Measurements from ENCODE around the gene SLC4A2.

The SLC4A2 gene

DNA sequence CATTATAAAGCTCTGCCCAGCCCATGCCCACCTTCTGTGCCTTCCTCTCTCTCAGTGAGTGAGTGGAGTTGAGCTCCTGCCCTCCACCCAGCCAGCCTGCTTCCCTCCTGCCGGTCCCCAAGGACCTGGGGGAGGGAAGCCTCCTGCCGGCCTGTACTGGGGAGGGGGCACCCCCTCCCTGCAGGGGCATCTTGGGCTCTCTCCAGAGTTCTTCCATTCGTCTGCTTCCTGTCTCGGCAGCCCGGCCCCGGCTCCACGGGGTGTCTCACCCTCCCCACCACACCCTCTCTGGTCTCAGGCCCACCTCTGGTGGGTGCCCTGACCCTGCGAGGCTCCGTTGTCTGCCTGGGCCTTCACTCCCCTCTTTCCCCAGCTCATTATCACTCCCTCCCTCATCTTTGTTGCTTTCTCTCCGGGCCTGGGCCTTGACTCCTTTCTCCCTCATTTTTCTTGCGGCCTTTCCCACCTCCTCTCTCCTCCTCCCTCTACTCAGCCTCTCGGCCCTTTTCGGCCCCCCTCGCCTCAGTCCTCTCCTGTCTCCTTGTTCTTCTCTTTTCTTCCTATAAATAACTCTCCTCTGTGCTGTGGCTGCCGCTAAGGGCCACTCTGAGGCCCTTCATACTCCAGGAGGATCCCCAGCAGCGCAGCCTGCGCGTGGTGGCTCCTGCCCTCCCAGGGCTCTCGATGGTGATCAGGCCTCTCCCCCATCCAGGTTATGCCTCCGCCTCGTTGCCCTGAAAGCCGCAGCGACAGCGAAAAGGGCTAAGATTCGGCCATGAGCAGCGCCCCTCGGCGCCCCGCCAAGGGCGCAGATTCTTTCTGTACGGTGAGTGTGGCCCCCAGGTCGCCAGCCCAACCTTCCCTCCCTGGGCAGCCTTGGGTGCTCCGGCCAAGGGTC lies 2.1 kb downstream of the SLC4A2 start (continued):
- no peak for TF ChIP-seq ZNF555 (tag by site-specific recombination; conservative IDR thresholded peaks at IDR 0.05)
- TF ChIP-seq SP3 (tag by site-specific recombination; IDR thresholded peaks at IDR 0.05), result peak; percentile 11; the same call in 1 of the 2 replicates
- 0 out of 2 replicates have a peak, but pooled peaks have one; percentile 25 for TF ChIP-seq ZNF366 (tag by site-specific recombination; conservative IDR thresholded peaks at IDR 0.05)
- TF ChIP-seq ZNF341 (tag by site-specific recombination; IDR thresholded peaks at IDR 0.05; ENCODE audit: low read depth), result peak; percentile 20
- no peak for TF ChIP-seq KLF7 (tag by site-specific recombination; IDR thresholded peaks at IDR 0.05; ENCODE audit: borderline replicate concordance)
- TF ChIP-seq ZNF335 (tag by site-specific recombination; conservative IDR thresholded peaks at IDR 0.05), result no peak
- no peak for TF ChIP-seq ZNF518A (tag by site-specific recombination; conservative IDR thresholded peaks at IDR 0.05; ENCODE audit: low read depth)
- TF ChIP-seq ZSCAN23 (tag by site-specific recombination; IDR thresholded peaks at IDR 0.05), result no peak
- TF ChIP-seq ZNF571 (tag by site-specific recombination; IDR thresholded peaks at IDR 0.05), result no peak
- peak; percentile 72 for TF ChIP-seq HIC1 (tag by site-specific recombination; IDR thresholded peaks at IDR 0.05)

DNA sequence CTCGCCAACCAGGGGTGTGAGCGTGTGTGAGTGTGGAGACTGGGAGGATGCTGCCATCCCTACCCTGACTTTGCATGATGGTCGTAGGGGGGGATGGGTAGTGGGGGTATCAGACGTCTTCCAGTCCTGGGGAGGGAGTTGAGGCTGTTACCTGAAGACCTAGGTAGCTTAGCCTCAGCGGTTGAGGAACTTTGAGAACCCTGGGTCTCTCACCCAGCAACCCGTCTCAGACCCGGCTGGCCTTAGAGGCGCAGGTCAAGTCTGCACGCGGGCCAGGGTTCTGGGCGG lies 2.7 kb downstream of the SLC4A2 start:
- Histone ChIP-seq H3K36me3 (ENCODE audit: control insufficient read depth in 2 of 2, insufficient read depth in 1 of 2, low read length in 2 of 2) (peaks cover 0 to 50% of the 10 kb centered on the region in 2 experiments; a peak in 1 of 3 replicates), H3K9me3 (ENCODE audit: control insufficient read depth, insufficient read depth, low read depth, low read length) (no peaks in the 10 kb centered on the region), H3K27ac (ENCODE audit: extremely low read depth, low read depth, low read length) (no peak overlapping the region), H3K4me3 (ENCODE audit: low read depth, low read length) (no peak overlapping the region), H3K4me1 (ENCODE audit: control insufficient read depth, insufficient read depth, low read length) (no peaks in the 10 kb centered on the region; the same call in 1 of the 2 replicates)
- POLR2A ChIA-PET, result interaction anchor here (1.1 to 2.3 kb wide), 10 partner anchors 9 to 54 kb away, joined by 3 to 22 read pairs (median 6); partner anchors contain the start of genes ABCB8 and FASTK
- TF ChIP-seq KLF1 (tag by site-specific recombination; IDR thresholded peaks at IDR 0.05) (peak; percentile 43; the same call in 1 of the 2 replicates), ZNF239 (tag by site-specific recombination; IDR thresholded peaks at IDR 0.05) (no peak)
- CTCF ChIA-PET, result interaction anchor here (0.9 to 2.3 kb wide), 4 partner anchors 29 to 52 kb away, joined by 3 to 14 read pairs (median 6); no protein-coding TSS in a partner anchor

- H3K4me3 ChIP-seq (ENCODE audit: low read depth, low read length), result no peak overlapping the region; the same call in 1 of the 2 replicates
- POLR2A ChIA-PET, result interaction anchor here (0.9 to 2.3 kb wide), 11 partner anchors 8 to 53 kb away, joined by 3 to 22 read pairs (median 6); partner anchors contain the start of genes ABCB8 and FASTK
- H3K36me3 ChIP-seq (ENCODE audit: control insufficient read depth in 2 of 2, insufficient read depth in 1 of 2, low read length in 2 of 2), result peaks cover 3 to 56% of the 10 kb centered on the region in 2 experiments; a peak in 2 of 3 replicates
- TF ChIP-seq ZNF292 (tag by site-specific recombination; IDR thresholded peaks at IDR 0.05; ENCODE audit: borderline replicate concordance, low read depth) (no peak), ZNF76 (tag by site-specific recombination; IDR thresholded peaks at IDR 0.05; ENCODE audit: borderline replicate concordance, low read depth) (no peak), ZNF701 (tag by site-specific recombination; IDR thresholded peaks at IDR 0.05) (no peak), BCL11B (tag by site-specific recombination; IDR thresholded peaks at IDR 0.05; ENCODE audit: low read depth) (0 out of 2 replicates have a peak, but pooled peaks have one; percentile 16), ZNF639 (tag by site-specific recombination; IDR thresholded peaks at IDR 0.05) (no peak), SP2 (tag by site-specific recombination; IDR thresholded peaks at IDR 0.05) (0 out of 2 replicates have a peak, but pooled peaks have one; percentile 10)
- TF ChIP-seq, protein P1, sequence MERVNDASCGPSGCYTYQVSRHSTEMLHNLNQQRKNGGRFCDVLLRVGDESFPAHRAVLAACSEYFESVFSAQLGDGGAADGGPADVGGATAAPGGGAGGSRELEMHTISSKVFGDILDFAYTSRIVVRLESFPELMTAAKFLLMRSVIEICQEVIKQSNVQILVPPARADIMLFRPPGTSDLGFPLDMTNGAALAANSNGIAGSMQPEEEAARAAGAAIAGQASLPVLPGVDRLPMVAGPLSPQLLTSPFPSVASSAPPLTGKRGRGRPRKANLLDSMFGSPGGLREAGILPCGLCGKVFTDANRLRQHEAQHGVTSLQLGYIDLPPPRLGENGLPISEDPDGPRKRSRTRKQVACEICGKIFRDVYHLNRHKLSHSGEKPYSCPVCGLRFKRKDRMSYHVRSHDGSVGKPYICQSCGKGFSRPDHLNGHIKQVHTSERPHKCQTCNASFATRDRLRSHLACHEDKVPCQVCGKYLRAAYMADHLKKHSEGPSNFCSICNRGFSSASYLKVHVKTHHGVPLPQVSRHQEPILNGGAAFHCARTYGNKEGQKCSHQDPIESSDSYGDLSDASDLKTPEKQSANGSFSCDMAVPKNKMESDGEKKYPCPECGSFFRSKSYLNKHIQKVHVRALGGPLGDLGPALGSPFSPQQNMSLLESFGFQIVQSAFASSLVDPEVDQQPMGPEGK (tag by site-specific recombination; IDR thresholded peaks at IDR 0.05), result peak; percentile 31
Observed at GRCh38 chr7:151062399-151063211, 3.2 kb downstream of the SLC4A2 start.

More at GRCh38 chr7:151062399-151063211, 3.2 kb downstream of the SLC4A2 start:
- CTCF ChIA-PET, result interaction anchor here (0.7 to 2.3 kb wide), 7 partner anchors 16 to 52 kb away, joined by 3 to 14 read pairs (median 4); partner anchors contain the start of genes ABCB8 and FASTK
- Histone ChIP-seq H3K4me1 (ENCODE audit: control insufficient read depth, insufficient read depth, low read length) (no peaks in the 10 kb centered on the region; the same call in 1 of the 2 replicates), H3K9me3 (ENCODE audit: control insufficient read depth, insufficient read depth, low read depth, low read length) (no peaks in the 10 kb centered on the region), H3K27ac (ENCODE audit: extremely low read depth, low read depth, low read length) (no peak overlapping the region)
